MM.1S (cell line): ENCODE results near the gene F12.
"Not testable (repeated sequence)": the region's sequence is repeated elsewhere in the genome, so short reads cannot be mapped to it uniquely, and the experiment has no call there.

Experiments
- DNase-seq: peaks from one replicate; pipeline ENCODE4 v3.0.0-alpha.2; 2015
- H2AFZ ChIP-seq: fragments of 300-600 bp; sonication (generic); 2 replicates; pipeline ENCODE4 v1.6.0; 2016; ENCODE audit warnings: antibody characterized with exemption, low read length
- H3F3A ChIP-seq: fragments of 300-600 bp; sonication (generic); 2 replicates; pipeline ENCODE4 v1.6.1; 2016; ENCODE audit warnings: mild to moderate bottlenecking, antibody characterized with exemption, low read length, moderate library complexity, mixed read lengths; ENCODE audit not compliant: insufficient read depth
- H3K27ac ChIP-seq: fragments of 300-600 bp; sonication (generic); 2 replicates; pipeline ENCODE4 v1.5.1; 2016; ENCODE audit warnings: mild to moderate bottlenecking, low read length
- H3K27me3 ChIP-seq: fragments of 300-600 bp; sonication (generic); replicated peaks from 2 replicates; pipeline ENCODE4 v1.6.0; 2016; ENCODE audit warnings: low read length; ENCODE audit not compliant: insufficient read depth
- H3K36me3 ChIP-seq: fragments of 300-600 bp; sonication (generic); replicated peaks from 2 replicates; pipeline ENCODE4 v1.6.1; 2016; ENCODE audit warnings: mild to moderate bottlenecking, low read length, mixed read lengths; ENCODE audit not compliant: insufficient read depth
- H3K4me1 ChIP-seq: fragments of 300-600 bp; sonication (generic); 2 replicates; pipeline ENCODE4 v1.6.1; 2016; ENCODE audit warnings: low read length, mixed read lengths
- H3K4me2 ChIP-seq: fragments of 300-600 bp; sonication (generic); 2 replicates; pipeline ENCODE4 v1.6.0; 2016; ENCODE audit warnings: low read depth, low read length
- H3K4me3 ChIP-seq: fragments of 300-600 bp; sonication (generic); 2 replicates; pipeline ENCODE4 v1.5.1; 2016; ENCODE audit warnings: low read length, mixed read lengths
- H3K79me2 ChIP-seq: fragments of 300-600 bp; sonication (generic); 2 replicates; pipeline ENCODE4 v1.6.1; 2016; ENCODE audit warnings: mixed run types, low read length, mixed read lengths
- H3K9ac ChIP-seq: fragments of 300-600 bp; sonication (generic); 2 replicates; pipeline ENCODE4 v1.6.1; 2016; ENCODE audit warnings: low read length, mixed read lengths
- H3K9me2 ChIP-seq: fragments of 300-600 bp; sonication (generic); replicated peaks from 2 replicates; pipeline ENCODE4 v1.6.1; 2016; ENCODE audit warnings: mild to moderate bottlenecking, low read length, mixed read lengths; ENCODE audit not compliant: insufficient read depth
- H3K9me3 ChIP-seq: fragments of 300-600 bp; sonication (generic); replicated peaks from 2 replicates; pipeline ENCODE4 v1.6.1; 2016; ENCODE audit warnings: mild to moderate bottlenecking, low read length, mixed read lengths; ENCODE audit not compliant: insufficient read depth
- H4K20me1 ChIP-seq: fragments of 300-600 bp; sonication (generic); 2 replicates; pipeline ENCODE4 v1.6.1; 2016; ENCODE audit warnings: mild to moderate bottlenecking, low read length, moderate library complexity, mixed read lengths; ENCODE audit not compliant: insufficient read depth
- CTCF ChIP-seq: fragments of 300-600 bp; sonication (generic); IDR thresholded peaks from 2 replicates; pipeline ENCODE4 v1.5.1; 2016; ENCODE audit warnings: antibody characterized with exemption, low read length, mixed read lengths
- EZH2 ChIP-seq: fragments of 300-600 bp; sonication (generic); optimal IDR thresholded peaks from 2 replicates; pipeline ENCODE3; 2017; ENCODE audit warnings: low read depth, mild to moderate bottlenecking, antibody characterized with exemption, low read length, mixed read lengths
- EZH2phosphoT487 ChIP-seq: fragments of 300-600 bp; sonication (generic); IDR thresholded peaks from 2 replicates; pipeline ENCODE4 v1.6.1; 2018; ENCODE audit warnings: antibody characterized with exemption, low read length

The F12 gene

GRCh38 chr5:177423671-177424070 lies 14.3 kb upstream of the F12 start:
- H3K79me2 ChIP-seq, result peaks cover 20% of the 10 kb centered on the region
- no peaks in the 10 kb centered on the region for H4K20me1 ChIP-seq
- H3K36me3 ChIP-seq, result no peaks in the 10 kb centered on the region
- H2AFZ ChIP-seq, result no peak overlapping the region
- H3K9me3 ChIP-seq, result no peaks in the 10 kb centered on the region
- no peak overlapping the region for H3K4me2 ChIP-seq
- DNase-seq, result no peak
- no peaks in the 10 kb centered on the region for H3K27me3 ChIP-seq
- H3K9me2 ChIP-seq, result no peaks in the 10 kb centered on the region
- no peak overlapping the region for H3K9ac ChIP-seq
- no peak overlapping the region for H3K4me3 ChIP-seq
- peaks cover 23% of the 10 kb centered on the region for H3F3A ChIP-seq
- TF ChIP-seq EZH2 (no peak), EZH2phosphoT487 (no peak)
- peaks cover 18% of the 10 kb centered on the region for H3K4me1 ChIP-seq
- no peak overlapping the region for H3K27ac ChIP-seq

GRCh38 chr5:177421062-177421798 lies 11.9 kb upstream of the F12 start:
- Histone ChIP-seq H3K79me2 (no peaks in the 10 kb centered on the region), H4K20me1 (no peaks in the 10 kb centered on the region), H3K9me3 (no peaks in the 10 kb centered on the region), H3F3A (peaks cover 6% of the 10 kb centered on the region; the same call in 1 of the 2 replicates), H3K9ac (no peak overlapping the region), H3K27me3 (no peaks in the 10 kb centered on the region), H3K36me3 (no peaks in the 10 kb centered on the region), H3K4me2 (no peak overlapping the region), H3K27ac (no peak overlapping the region), H2AFZ (no peak overlapping the region), H3K4me3 (no peak overlapping the region), H3K9me2 (no peaks in the 10 kb centered on the region), H3K4me1 (peaks cover 7% of the 10 kb centered on the region)
- no peak for DNase-seq
- TF ChIP-seq EZH2phosphoT487 (no peak), EZH2 (no peak), CTCF (no peak)

DNA sequence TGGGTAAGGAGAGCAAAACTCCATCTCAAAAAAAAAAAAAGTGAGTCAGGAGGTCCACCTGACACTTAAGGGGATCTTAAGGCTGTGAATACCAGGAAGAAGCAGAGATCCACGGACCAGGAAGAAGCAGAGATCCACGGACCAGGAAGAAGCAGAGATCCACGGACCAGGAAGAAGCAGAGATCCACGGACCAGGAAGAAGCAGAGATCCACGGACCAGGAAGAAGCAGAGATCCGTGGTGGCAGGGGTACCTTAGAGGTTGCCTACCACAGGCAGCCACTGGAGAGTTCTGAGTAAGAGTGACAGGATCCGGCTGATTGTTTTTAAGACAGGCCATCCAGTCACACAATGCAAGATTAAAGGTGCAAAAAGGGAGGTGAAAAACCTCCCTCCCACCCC lies 11.1 kb upstream of the F12 start:
- H3K4me3 ChIP-seq, H3K36me3 ChIP-seq, H3K4me1 ChIP-seq, H3K27ac ChIP-seq, H4K20me1 ChIP-seq, H3K27me3 ChIP-seq, H3K4me2 ChIP-seq, H3K9me2 ChIP-seq, DNase-seq, H3K9me3 ChIP-seq, H2AFZ ChIP-seq, H3K9ac ChIP-seq, H3K79me2 ChIP-seq, H3F3A ChIP-seq: not testable (repeated sequence)

DNA sequence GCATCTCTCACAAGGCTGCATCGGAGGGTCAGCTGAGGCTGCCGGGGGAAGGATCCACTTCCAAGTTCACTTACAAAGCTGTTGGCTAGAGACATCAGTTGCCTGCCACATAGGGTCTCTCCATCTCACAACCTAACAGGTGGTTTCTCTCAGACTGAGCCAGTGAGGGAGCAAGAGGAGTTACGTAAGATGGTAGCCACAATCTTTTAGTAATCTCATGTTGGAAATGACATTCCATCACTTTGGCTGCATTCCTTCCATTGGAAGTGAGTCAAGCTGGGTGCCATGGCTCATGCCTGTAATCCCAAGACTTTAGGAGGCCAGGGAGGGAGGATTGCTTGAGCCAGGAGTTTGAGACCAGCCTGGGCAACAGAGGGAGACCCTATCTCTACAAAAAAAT lies 9.7 kb upstream of the F12 start:
- TF ChIP-seq CTCF (no peak), EZH2 (no peak), EZH2phosphoT487 (no peak)
- H2AFZ ChIP-seq, result no peak overlapping the region
- H4K20me1 ChIP-seq, result no peaks in the 10 kb centered on the region
- no peak for DNase-seq
- no peak overlapping the region for H3K4me2 ChIP-seq
- H3K4me3 ChIP-seq, result no peak overlapping the region
- H3K36me3 ChIP-seq, result no peaks in the 10 kb centered on the region
- no peaks in the 10 kb centered on the region for H3K9me3 ChIP-seq
- no peaks in the 10 kb centered on the region for H3K79me2 ChIP-seq
- no peaks in the 10 kb centered on the region for H3K9me2 ChIP-seq
- peaks cover under 1% of the 10 kb centered on the region; the same call in 1 of the 2 replicates for H3K4me1 ChIP-seq
- no peaks in the 10 kb centered on the region for H3F3A ChIP-seq
- no peak overlapping the region for H3K9ac ChIP-seq
- H3K27me3 ChIP-seq, result no peaks in the 10 kb centered on the region
- H3K27ac ChIP-seq, result no peak overlapping the region

- H3K4me2 ChIP-seq, H3K27ac ChIP-seq, H3K9me2 ChIP-seq: not testable (repeated sequence)
Observed at GRCh38 chr5:177417081-177417480, 7.7 kb upstream of the F12 start.

More at GRCh38 chr5:177417081-177417480, 7.7 kb upstream of the F12 start:
- H3K9ac ChIP-seq, H4K20me1 ChIP-seq, H3K27me3 ChIP-seq, DNase-seq, H3K4me3 ChIP-seq, H2AFZ ChIP-seq, H3K36me3 ChIP-seq, H3K79me2 ChIP-seq, H3K9me3 ChIP-seq: not testable (repeated sequence)
- H3K4me1 ChIP-seq, result peaks cover 17% of the 10 kb centered on the region
- H3F3A ChIP-seq, result peaks cover 17% of the 10 kb centered on the region
